ENCODE data around the gene AFM. TPM values are rescaled to one million over a fixed set of nuclear protein-coding genes. Genes with fewer than 3 reads are reported as not detected.

Gene AFM
- total RNA-seq (2022; extraction: Qiagen RNA extraction), result not detected in 5 replicates

GRCh38 chr4:73481358-73481757 is at the start of gene AFM:
AFM (plus strand) TSS chr4:73481745; CDS start chr4:73481776, 31 bp downstream.

GRCh38 chr4:73435984-73436383 is 45.6 kb upstream of the AFM start, which contains the start of gene AFP:
AFP (plus strand) TSS chr4:73436221; CDS start chr4:73436263, 42 bp downstream.

Other genes with a start within 250 kb of the AFM start
- 17.1 to 27.0 TPM (median 20.1 TPM) in 5 replicates for gene ANKRD17, start 222.9 kb upstream of the AFM start, total RNA-seq (2022; extraction: Qiagen RNA extraction)
- 0.16 to 1.7 TPM (median 1.5 TPM) in 3 of 5 replicates, not detected in the others for gene ALB, start 77.5 kb upstream of the AFM start, total RNA-seq (2022; extraction: Qiagen RNA extraction)
- 1.6 to 5.0 TPM (median 2.0 TPM) in 5 replicates for gene AFP, start 45.5 kb upstream of the AFM start, total RNA-seq (2022; extraction: Qiagen RNA extraction)
- 0.66 to 0.88 TPM (median 0.76 TPM) in 5 replicates for gene RASSF6, start 138.7 kb downstream of the AFM start, total RNA-seq (2022; extraction: Qiagen RNA extraction)